HepG2 (cell line): ENCODE measurements around the gene SPRED2. TPM values are rescaled to one million over a fixed set of nuclear protein-coding genes. Genes with fewer than 3 reads are reported as not detected.

ENCODE experiments used
- AKAP8 ChIP-seq: sonication (generic); formaldehyde crosslinking; IDR thresholded peaks from 2 replicates; pipeline ENCODE4 v1.5.1; 2020; ENCODE audit warnings: mild to moderate bottlenecking, missing genetic modification reagents
- CBFB ChIP-seq: sonication (generic); formaldehyde crosslinking; IDR thresholded peaks from 2 replicates; pipeline ENCODE4 v1.4.0; 2020; ENCODE audit warnings: missing genetic modification reagents
- EED ChIP-seq: sonication (generic); formaldehyde crosslinking; IDR thresholded peaks from 2 replicates; pipeline ENCODE4 v1.5.0; 2020; ENCODE audit warnings: mild to moderate bottlenecking, missing genetic modification reagents
- ELF4 ChIP-seq: sonication (generic); formaldehyde crosslinking; IDR thresholded peaks from 2 replicates; pipeline ENCODE4 v1.5.0; 2020; ENCODE audit warnings: missing genetic modification reagents, mild to moderate bottlenecking, moderate library complexity, borderline replicate concordance
- FOSL2 ChIP-seq: sonication (generic); formaldehyde crosslinking; IDR thresholded peaks from 2 replicates; pipeline ENCODE4 v1.4.0; 2020; ENCODE audit warnings: missing genetic modification reagents
- GPN1 ChIP-seq: sonication (generic); formaldehyde crosslinking; IDR thresholded peaks from 2 replicates; pipeline ENCODE4 v1.5.1; 2020; ENCODE audit warnings: missing genetic modification reagents, borderline replicate concordance
- HDAC2 ChIP-seq: sonication (generic); formaldehyde crosslinking; IDR thresholded peaks from 2 replicates; pipeline ENCODE4 v1.4.0; 2020; ENCODE audit warnings: missing genetic modification reagents
- KAT7 ChIP-seq: IDR thresholded peaks from 2 replicates; pipeline ENCODE4 v1.6.1; 2018; ENCODE audit warnings: borderline replicate concordance, missing compliant biosample characterization
- KLF12 ChIP-seq: sonication (generic); formaldehyde crosslinking; IDR thresholded peaks from 2 replicates; pipeline ENCODE4 v1.4.0; 2020; ENCODE audit warnings: missing genetic modification reagents, borderline replicate concordance
- MTF2 ChIP-seq: sonication (generic); formaldehyde crosslinking; IDR thresholded peaks from 2 replicates; pipeline ENCODE4 v1.5.0; 2020; ENCODE audit warnings: missing genetic modification reagents, borderline replicate concordance
- NFYB ChIP-seq: sonication (generic); formaldehyde crosslinking; IDR thresholded peaks from 2 replicates; pipeline ENCODE4 v1.4.0; 2020; ENCODE audit warnings: missing genetic modification reagents
- PAWR ChIP-seq: sonication (generic); formaldehyde crosslinking; IDR thresholded peaks from 2 replicates; pipeline ENCODE4 v1.4.0; 2020; ENCODE audit warnings: missing genetic modification reagents, mild to moderate bottlenecking, borderline replicate concordance
- RBM22 ChIP-seq: fragments of 200-400 bp; formaldehyde crosslinking; optimal IDR thresholded peaks from 2 replicates; pipeline ENCODE3; 2017; ENCODE audit warnings: mild to moderate bottlenecking, low read length, moderate library complexity
- RBM39 ChIP-seq: fragments of 200-400 bp; formaldehyde crosslinking; IDR thresholded peaks from one replicate; pipeline ENCODE4 v1.6.1; 2018; ENCODE audit warnings: antibody characterized with exemption, mild to moderate bottlenecking, low read depth, low read length; ENCODE audit not compliant: poor library complexity, severe bottlenecking
- RCOR2 ChIP-seq: IDR thresholded peaks from 2 replicates; pipeline ENCODE4 v1.6.1; 2016; ENCODE audit warnings: missing biosample characterization, missing genetic modification reagents
- TAF1 ChIP-seq: sonication (generic); formaldehyde crosslinking; IDR thresholded peaks from 2 replicates; pipeline ENCODE4 v1.4.0; 2020; ENCODE audit warnings: missing genetic modification reagents
- THAP11 ChIP-seq: IDR thresholded peaks from 2 replicates; pipeline ENCODE4 v1.6.1; 2016; ENCODE audit warnings: missing biosample characterization, missing genetic modification reagents
- ZC3H13 ChIP-seq: sonication (generic); formaldehyde crosslinking; IDR thresholded peaks from 2 replicates; pipeline ENCODE4 v1.8.1; 2023; ENCODE audit warnings: mild to moderate bottlenecking, missing genetic modification reagents, moderate library complexity
- ZFYVE20 ChIP-seq: sonication (generic); formaldehyde crosslinking; IDR thresholded peaks from 2 replicates; pipeline ENCODE4 v1.8.0; 2023; ENCODE audit warnings: low read depth, mild to moderate bottlenecking, moderate library complexity, missing genetic modification reagents, borderline replicate concordance
- ZNF207 ChIP-seq: fragments of 450-650 bp; IDR thresholded peaks from 2 replicates; pipeline ENCODE4 v1.6.1; 2016; ENCODE audit warnings: antibody characterized with exemption, borderline replicate concordance
- ZNF335 ChIP-seq: sonication (generic); formaldehyde crosslinking; IDR thresholded peaks from 2 replicates; pipeline ENCODE4 v1.4.0; 2020; ENCODE audit warnings: missing genetic modification reagents
- ZNF44 ChIP-seq: sonication (generic); formaldehyde crosslinking; IDR thresholded peaks from 2 replicates; pipeline ENCODE4 v1.5.1; 2020; ENCODE audit warnings: mild to moderate bottlenecking, missing genetic modification reagents
- ZNF460 ChIP-seq: sonication (generic); formaldehyde crosslinking; IDR thresholded peaks from 2 replicates; pipeline ENCODE4 v1.5.1; 2020; ENCODE audit warnings: missing genetic modification reagents, mild to moderate bottlenecking, borderline replicate concordance
- ZNF629 ChIP-seq: sonication (generic); formaldehyde crosslinking; conservative IDR thresholded peaks from 2 replicates; pipeline ENCODE4 v1.5.0; 2020; ENCODE audit warnings: missing genetic modification reagents
- ZNF7 ChIP-seq: IDR thresholded peaks from 2 replicates; pipeline ENCODE4 v1.6.1; 2016; ENCODE audit warnings: missing biosample characterization, missing genetic modification reagents
- ZNF720 ChIP-seq: sonication (generic); formaldehyde crosslinking; IDR thresholded peaks from 2 replicates; pipeline ENCODE4 v1.4.0; 2020; ENCODE audit warnings: missing genetic modification reagents
- ZNF83 ChIP-seq: sonication (generic); formaldehyde crosslinking; IDR thresholded peaks from 2 replicates; pipeline ENCODE4 v1.4.0; 2020; ENCODE audit warnings: missing genetic modification reagents, mild to moderate bottlenecking, borderline replicate concordance
- polyA plus RNA-seq, 8 experiments: library from polyadenylated mRNA; depleted of rRNA in 3 of 8; stranded (reverse) in 7 of 8; unstranded in 1 of 8; fragments of >200 nt; fragmentation: Illumina TruSeq in 4 of 8; extraction: Trizol in 4 of 8; gene quantifications; 2 replicates each; pipeline versions ENCODE4 v1.2.1 to v1.2.3, GENCODE V29; 2011 to 2016; ENCODE audit warnings: low read depth in 4 of 8, missing spikeins in 1 of 8, mixed read lengths in 1 of 8; ENCODE audit not compliant: insufficient read depth in 1 of 8
- total RNA-seq, 5 experiments: library from RNA; depleted of rRNA; stranded (reverse); fragments of >200 nt; fragmentation: Illumina TruSeq; extraction: Trizol; gene quantifications; 2 replicates each; pipeline ENCODE4 v1.2.3, GENCODE V29; 2016; ENCODE audit warnings: low read depth in 1 of 5
- TF ChIP-seq, protein P1 (sequence below): sonication (generic); formaldehyde crosslinking; IDR thresholded peaks from 2 replicates; pipeline ENCODE4 v1.8.0; 2022; ENCODE audit warnings: low read depth, missing genetic modification reagents
- TF ChIP-seq, protein P2 (sequence below), 2 experiments: sonication (generic) in 1 of 2; formaldehyde crosslinking in 1 of 2; IDR thresholded peaks; 2 replicates each; pipeline versions ENCODE4 v1.4.0 to v1.6.1; 2018 to 2020; ENCODE audit warnings: missing genetic modification reagents in 2 of 2, borderline replicate concordance in 1 of 2, low read depth in 1 of 2, mild to moderate bottlenecking in 1 of 2, missing biosample characterization in 1 of 2
- TF ChIP-seq, protein P3 (sequence below): sonication (generic); formaldehyde crosslinking; IDR thresholded peaks from 2 replicates; pipeline ENCODE4 v1.8.1; 2023; ENCODE audit warnings: mild to moderate bottlenecking, missing genetic modification reagents, borderline replicate concordance

SPRED2 gene
- total and polyA plus RNA-seq, 2 of the 13 experiments (the other 11 are each of a cell fraction or from before 2014, with no cell fraction given) = 13.0 to 37.0 TPM

DNA sequence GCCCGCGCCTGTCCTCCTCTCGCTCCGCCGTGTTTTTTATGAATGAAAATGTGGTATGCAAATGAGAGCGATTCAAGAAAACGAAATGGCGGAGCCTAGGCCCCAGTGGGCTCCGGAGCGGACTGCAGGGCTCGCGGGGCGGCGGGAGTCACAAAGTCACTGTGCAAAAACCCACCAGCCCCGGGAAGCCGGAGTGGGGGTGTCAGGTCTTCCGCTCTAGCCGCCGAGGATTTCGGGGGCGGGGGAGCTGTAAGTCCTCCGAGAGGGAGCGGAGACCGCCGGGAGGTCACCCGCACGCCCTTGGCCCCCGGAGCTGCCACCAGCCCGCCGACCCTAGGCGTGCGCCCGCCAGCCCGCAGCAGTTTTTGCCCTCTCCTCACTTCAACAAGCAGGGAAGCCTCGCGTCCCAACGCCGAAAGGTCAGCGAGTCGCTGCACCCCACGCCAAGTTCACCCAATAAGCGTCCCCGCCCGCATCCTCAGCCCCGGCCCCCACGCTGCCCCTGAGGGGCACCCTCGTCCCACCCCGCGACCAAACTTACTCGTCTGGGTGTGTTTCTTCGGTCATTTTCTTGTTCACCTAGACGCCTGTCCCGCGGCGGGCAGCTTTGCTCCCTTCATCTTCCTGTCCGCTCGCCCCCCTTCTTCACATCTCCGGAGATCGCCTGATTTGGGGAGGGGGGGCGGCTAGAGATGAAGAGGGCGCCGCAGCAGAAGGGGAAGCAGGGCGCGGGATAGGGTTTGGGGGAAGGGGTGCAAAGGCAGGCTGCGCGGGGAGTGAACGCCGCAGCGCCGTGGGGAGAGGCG lies 775 bp downstream of the SPRED2 start (continued):
- TF ChIP-seq ZNF83 (CRISPR knock-in tag) = no peak
- no peak for TF ChIP-seq ELF4 (CRISPR knock-in tag)
- TF ChIP-seq TAF1 (CRISPR knock-in tag) = no peak
- TF ChIP-seq EED = no peak
- TF ChIP-seq FOSL2 = no peak
- TF ChIP-seq MTF2 = no peak
- TF ChIP-seq ZNF207 = no peak
- TF ChIP-seq ZNF7 (CRISPR knock-in tag) = no peak
- TF ChIP-seq RBM39 = no peak
- no peak for TF ChIP-seq ZC3H13
- TF ChIP-seq RBM22 = no peak
- no peak for TF ChIP-seq ZNF720
- TF ChIP-seq, protein P1, sequence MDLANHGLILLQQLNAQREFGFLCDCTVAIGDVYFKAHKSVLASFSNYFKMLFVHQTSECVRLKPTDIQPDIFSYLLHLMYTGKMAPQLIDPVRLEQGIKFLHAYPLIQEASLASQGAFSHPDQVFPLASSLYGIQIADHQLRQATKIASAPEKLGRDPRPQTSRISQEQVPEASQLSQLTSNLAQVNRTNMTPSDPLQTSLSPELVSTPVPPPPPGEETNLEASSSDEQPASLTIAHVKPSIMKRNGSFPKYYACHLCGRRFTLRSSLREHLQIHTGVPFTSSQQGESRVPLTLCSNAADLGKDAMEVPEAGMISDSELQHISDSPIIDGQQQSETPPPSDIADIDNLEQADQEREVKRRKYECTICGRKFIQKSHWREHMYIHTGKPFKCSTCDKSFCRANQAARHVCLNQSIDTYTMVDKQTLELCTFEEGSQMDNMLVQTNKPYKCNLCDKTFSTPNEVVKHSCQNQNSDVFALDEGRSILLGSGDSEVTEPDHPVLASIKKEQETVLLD = no peak; the same call in 1 of the 2 replicates
- TF ChIP-seq ZNF460 (CRISPR knock-in tag) = no peak
- TF ChIP-seq CBFB (CRISPR knock-in tag) = no peak
- no peak for TF ChIP-seq PAWR (CRISPR knock-in tag)
- no peak for TF ChIP-seq ZNF629
- TF ChIP-seq RCOR2 = no peak
- TF ChIP-seq NFYB (CRISPR knock-in tag) = no peak
- TF ChIP-seq, protein P2, sequence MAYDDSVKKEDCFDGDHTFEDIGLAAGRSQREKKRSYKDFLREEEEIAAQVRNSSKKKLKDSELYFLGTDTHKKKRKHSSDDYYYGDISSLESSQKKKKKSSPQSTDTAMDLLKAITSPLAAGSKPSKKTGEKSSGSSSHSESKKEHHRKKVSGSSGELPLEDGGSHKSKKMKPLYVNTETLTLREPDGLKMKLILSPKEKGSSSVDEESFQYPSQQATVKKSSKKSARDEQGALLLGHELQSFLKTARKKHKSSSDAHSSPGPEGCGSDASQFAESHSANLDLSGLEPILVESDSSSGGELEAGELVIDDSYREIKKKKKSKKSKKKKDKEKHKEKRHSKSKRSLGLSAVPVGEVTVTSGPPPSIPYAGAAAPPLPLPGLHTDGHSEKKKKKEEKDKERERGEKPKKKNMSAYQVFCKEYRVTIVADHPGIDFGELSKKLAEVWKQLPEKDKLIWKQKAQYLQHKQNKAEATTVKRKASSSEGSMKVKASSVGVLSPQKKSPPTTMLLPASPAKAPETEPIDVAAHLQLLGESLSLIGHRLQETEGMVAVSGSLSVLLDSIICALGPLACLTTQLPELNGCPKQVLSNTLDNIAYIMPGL (CRISPR knock-in tag; IDR thresholded peaks at IDR 0.05; ENCODE audit: borderline replicate concordance in 1 of 2, low read depth in 1 of 2) = peak in 1 of 2 experiments; percentile 78; a peak in 2 of 4 replicates
- no peak; the same call in 1 of the 2 replicates for TF ChIP-seq KLF12 (CRISPR knock-in tag)
- no peak for TF ChIP-seq KAT7 (CRISPR knock-in tag)
- TF ChIP-seq ZNF44 (CRISPR knock-in tag) = no peak
- TF ChIP-seq GPN1 (CRISPR knock-in tag) = no peak
- TF ChIP-seq ZFYVE20 (CRISPR knock-in tag) = no peak
- TF ChIP-seq, protein P3, sequence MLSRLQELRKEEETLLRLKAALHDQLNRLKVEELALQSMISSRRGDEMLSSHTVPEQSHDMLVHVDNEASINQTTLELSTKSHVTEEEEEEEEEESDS (CRISPR knock-in tag) = no peak
- TF ChIP-seq HDAC2 = peak; percentile 49
- TF ChIP-seq AKAP8 (CRISPR knock-in tag) = no peak
- TF ChIP-seq THAP11 = no peak
- no peak for TF ChIP-seq ZNF335 (CRISPR knock-in tag)
